ENCODE measurements around the gene BEST2. TPM values are rescaled to one million over a fixed set of nuclear protein-coding genes. Genes with fewer than 3 reads are reported as not detected.

The BEST2 gene
- total RNA-seq, 2 donors from 2014 or later, result 0.91 TPM; not detected in 1

Small RNAs within 50 kb of the gene (microRNA-seq; reads per million reads assigned to microRNA genes)
- gene MIR5684, result not detected

Small RNAs within 50 kb of the gene (small RNA-seq; reads per million reads assigned to genes)
- gene MIR5684, result 0.09 to 0.40 reads per million in 2 donors
- gene SNORD41, result 92.5 to 133 reads per million in 2 donors

Other genes starting within 250 kb of the BEST2 start
- 10 to 100 TPM; 17.6 to 17.9 TPM for gene ZNF564, start 200.3 kb upstream of the BEST2 start, total RNA-seq
- 1 to 10 TPM; 7.2 to 8.9 TPM for gene ZNF490, start 141.0 kb upstream of the BEST2 start, total RNA-seq
- gene ZNF791, start 140.9 kb upstream of the BEST2 start, total RNA-seq, result 10 to 100 TPM; 18.3 to 20.4 TPM
- gene MAN2B1, start 85.0 kb upstream of the BEST2 start, total RNA-seq, result 10 to 100 TPM; 60.2 to 91.9 TPM
- 10 to 100 TPM; 14.9 to 16.2 TPM for gene WDR83, start 85.0 kb upstream of the BEST2 start, total RNA-seq
- 100 to 1,000 TPM; 140 to 178 TPM for gene DHPS, start 69.9 kb upstream of the BEST2 start, total RNA-seq
- gene GNG14, start 63.8 kb upstream of the BEST2 start, total RNA-seq, result not detected
- gene FBXW9, start 55.2 kb upstream of the BEST2 start, total RNA-seq, result 10 to 100 TPM in 1 of 2 donors, 1 to 10 TPM in 1; 9.1 to 16.9 TPM
- 100 to 1,000 TPM in 1 of 2 donors, 10 to 100 TPM in 1; 50.1 to 123 TPM for gene TNPO2, start 27.9 kb upstream of the BEST2 start, total RNA-seq
- 100 to 1,000 TPM; 367 to 399 TPM for gene TRIR, start 17.1 kb upstream of the BEST2 start, total RNA-seq
- gene GET3, start 14.3 kb upstream of the BEST2 start, total RNA-seq, result 10 to 100 TPM; 65.4 to 82.1 TPM
- 100 to 1,000 TPM in 1 of 2 donors, 10 to 100 TPM in 1; 49.6 to 126 TPM for gene HOOK2, start 23.8 kb downstream of the BEST2 start, total RNA-seq
- gene JUNB, start 39.7 kb downstream of the BEST2 start, total RNA-seq, result 100 to 1,000 TPM; 173 to 290 TPM
- gene PRDX2, start 50.0 kb downstream of the BEST2 start, total RNA-seq, result 100 to 1,000 TPM; 256 to 548 TPM
- gene THSD8, start 50.3 kb downstream of the BEST2 start, total RNA-seq, result under 1 TPM in 1 of 2 donors, not detected in 1; 0.91 TPM
- 10 to 100 TPM in 1 of 2 donors, 1 to 10 TPM in 1; 8.7 to 11.5 TPM for gene RNASEH2A, start 54.8 kb downstream of the BEST2 start, total RNA-seq
- gene RTBDN, start 82.8 kb downstream of the BEST2 start, total RNA-seq, result 1 to 10 TPM in 1 of 2 donors, not detected in 1; 1.1 TPM
- gene MAST1, start 86.7 kb downstream of the BEST2 start, total RNA-seq, result 1 to 10 TPM; 1.3 to 2.4 TPM
- gene DNASE2, start 129.7 kb downstream of the BEST2 start, total RNA-seq, result 10 to 100 TPM; 41.4 to 63.9 TPM
- gene KLF1, start 135.4 kb downstream of the BEST2 start, total RNA-seq, result not detected
- 10 to 100 TPM; 66.4 to 81.7 TPM for gene GCDH, start 139.4 kb downstream of the BEST2 start, total RNA-seq
- 1 to 10 TPM in 1 of 2 donors, under 1 TPM in 1; 0.18 to 5.9 TPM for gene SYCE2, start 167.5 kb downstream of the BEST2 start, total RNA-seq
- gene FARSA, start 181.9 kb downstream of the BEST2 start, total RNA-seq, result 10 to 100 TPM; 54.8 to 65.0 TPM
- gene CALR, start 186.8 kb downstream of the BEST2 start, total RNA-seq, result 100 to 1,000 TPM; 532 to 980 TPM
- gene RAD23A, start 194.1 kb downstream of the BEST2 start, total RNA-seq, result 100 to 1,000 TPM; 113 to 145 TPM
- gene GADD45GIP1, start 205.4 kb downstream of the BEST2 start, total RNA-seq, result 10 to 100 TPM; 29.9 to 58.7 TPM
- 1 to 10 TPM in 1 of 2 donors, not detected in 1; 1.8 TPM for gene DAND5, start 217.8 kb downstream of the BEST2 start, total RNA-seq
- gene NFIX, start 243.7 kb downstream of the BEST2 start, total RNA-seq, result 100 to 1,000 TPM; 185 to 286 TPM